ENCODE data around the gene RASEF. TPM values are rescaled to one million over a fixed set of nuclear protein-coding genes. Genes with fewer than 3 reads are reported as not detected.

Gene RASEF
- total RNA-seq, 1 experiment from 2014 or later = 0.12 TPM

- TF ChIP-seq REST (IDR thresholded peaks at IDR 0.05; ENCODE audit: low read depth) = no peak
- no peak for TF ChIP-seq EZH2 (IDR thresholded peaks at IDR 0.05)
Measured at GRCh38 chr9:83056911-83057310, 6.0 kb downstream of the RASEF start (continued).

GRCh38 chr9:83056174-83056573, 6.8 kb downstream of the RASEF start:
- RAD21 ChIA-PET (ENCODE audit: low non-redundant PET in 1 of 2, low total read pairs in 2 of 2, uncharacterized antibody in 2 of 2, unreplicated experiment in 2 of 2) = no interaction called here
- ATAC-seq = no peak

More at GRCh38 chr9:83056174-83056573, 6.8 kb downstream of the RASEF start:
- no peak overlapping the region for H3K4me3 ChIP-seq (replicated peaks in 1 of 2; ENCODE audit: low read depth in 1 of 2, low read length in 2 of 2)
- no peak for TF ChIP-seq RAD21 (IDR thresholded peaks at IDR 0.05; ENCODE audit: low read depth)
- TF ChIP-seq SRF (IDR thresholded peaks at IDR 0.05; ENCODE audit: low read depth) = no peak
- no peak for TF ChIP-seq FOSL1 (IDR thresholded peaks at IDR 0.05; ENCODE audit: low read depth)
- no peak for TF ChIP-seq CEBPB (IDR thresholded peaks at IDR 0.05; ENCODE audit: low read depth)
- TF ChIP-seq, protein P1, sequence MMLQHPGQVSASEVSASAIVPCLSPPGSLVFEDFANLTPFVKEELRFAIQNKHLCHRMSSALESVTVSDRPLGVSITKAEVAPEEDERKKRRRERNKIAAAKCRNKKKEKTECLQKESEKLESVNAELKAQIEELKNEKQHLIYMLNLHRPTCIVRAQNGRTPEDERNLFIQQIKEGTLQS (IDR thresholded peaks at IDR 0.05) = no peak
- TF ChIP-seq, protein P2, sequence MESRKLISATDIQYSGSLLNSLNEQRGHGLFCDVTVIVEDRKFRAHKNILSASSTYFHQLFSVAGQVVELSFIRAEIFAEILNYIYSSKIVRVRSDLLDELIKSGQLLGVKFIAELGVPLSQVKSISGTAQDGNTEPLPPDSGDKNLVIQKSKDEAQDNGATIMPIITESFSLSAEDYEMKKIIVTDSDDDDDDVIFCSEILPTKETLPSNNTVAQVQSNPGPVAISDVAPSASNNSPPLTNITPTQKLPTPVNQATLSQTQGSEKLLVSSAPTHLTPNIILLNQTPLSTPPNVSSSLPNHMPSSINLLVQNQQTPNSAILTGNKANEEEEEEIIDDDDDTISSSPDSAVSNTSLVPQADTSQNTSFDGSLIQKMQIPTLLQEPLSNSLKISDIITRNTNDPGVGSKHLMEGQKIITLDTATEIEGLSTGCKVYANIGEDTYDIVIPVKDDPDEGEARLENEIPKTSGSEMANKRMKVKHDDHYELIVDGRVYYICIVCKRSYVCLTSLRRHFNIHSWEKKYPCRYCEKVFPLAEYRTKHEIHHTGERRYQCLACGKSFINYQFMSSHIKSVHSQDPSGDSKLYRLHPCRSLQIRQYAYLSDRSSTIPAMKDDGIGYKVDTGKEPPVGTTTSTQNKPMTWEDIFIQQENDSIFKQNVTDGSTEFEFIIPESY (IDR thresholded peaks at IDR 0.05; ENCODE audit: extremely low read depth, insufficient replicate concordance, low read length) = no peak
- TF ChIP-seq CTCF (IDR thresholded peaks at IDR 0.05 in 2 of 3, conservative IDR thresholded peaks at IDR 0.05 in 1 of 3; ENCODE audit: borderline replicate concordance in 1 of 3, insufficient read depth in 1 of 3, low read depth in 2 of 3, low read length in 2 of 3) = no peak
- TF ChIP-seq TCF7L2 (IDR thresholded peaks at IDR 0.05; ENCODE audit: borderline replicate concordance, extremely low read depth, insufficient read depth, insufficient read length) = no peak
- no peak overlapping the region for H2AFZ ChIP-seq (ENCODE audit: low read depth, low read length, poor library complexity, severe bottlenecking)
- H3K36me3 ChIP-seq (ENCODE audit: control insufficient read depth in 1 of 2, insufficient read depth in 2 of 2, low read length in 2 of 2) = no peaks in the 10 kb centered on the region
- no peak overlapping the region for H3K9ac ChIP-seq (ENCODE audit: low read length)
- no peaks in the 10 kb centered on the region for H3K79me2 ChIP-seq (ENCODE audit: insufficient read depth, low read length)
- no peak overlapping the region for H3K27ac ChIP-seq (ENCODE audit: low read depth, low read length)
- no peaks in the 10 kb centered on the region for H4K20me1 ChIP-seq (ENCODE audit: insufficient read depth)
- DNase-seq (ENCODE audit: low read depth, low spot score) = no peak
- H3K9me2 ChIP-seq (ENCODE audit: insufficient read depth) = no peaks in the 10 kb centered on the region
- BruUV-seq (replicated peaks) = no TSS peak
- no peaks in the 10 kb centered on the region for H3K4me1 ChIP-seq (ENCODE audit: control insufficient read depth in 1 of 2, insufficient read depth in 2 of 2, low read length in 2 of 2)
- ChIA-PET CTCF (no interaction called here), POLR2A (no interaction called here)
- intact Hi-C loops (cut with micrococcal nuclease) = no loop called here
- no peak overlapping the region for H3K4me2 ChIP-seq (ENCODE audit: low read length)
- H3K27me3 ChIP-seq (ENCODE audit: insufficient read depth, low read length) = no peaks in the 10 kb centered on the region
- H3K9me3 ChIP-seq (ENCODE audit: control insufficient read depth in 1 of 2, insufficient read depth in 1 of 2, low read depth in 1 of 2, low read length in 2 of 2) = no peaks in the 10 kb centered on the region
